ENCODE measurements around the gene SRRM3.

GRCh38 chr7:76272142-76272541 is 70.4 kb downstream of the SRRM3 start:
- TF ChIP-seq EZH2phosphoT487 (IDR thresholded peaks at IDR 0.05; ENCODE audit: low read depth) (no peak), CTCF (IDR thresholded peaks at IDR 0.05; ENCODE audit: low read depth, low read length) (no peak)
